Gastrocnemius medialis (tissue), 4 donors: ENCODE measurements around the gene UGT1A1.

Experiments
- CTCF ChIP-seq, 5 experiments: fragments of 450-650 bp in 3 of 5; fragments of 200-600 bp in 2 of 5; sonication (generic) in 2 of 5; IDR thresholded peaks in 4 of 5; conservative IDR thresholded peaks in 1 of 5; 1 replicate in 4 of 5; 2 replicates in 1 of 5; pipeline ENCODE4 v1.5.1; 2016 to 2019; ENCODE audit warnings: antibody characterized with exemption in 5 of 5, mild to moderate bottlenecking in 3 of 5, moderate library complexity in 3 of 5
- POLR2A ChIP-seq, 2 donors: fragments of 450-650 bp; IDR thresholded peaks; one replicate each; pipeline ENCODE4 v1.6.1; 2017; ENCODE audit warnings: antibody characterized with exemption in 2 of 2, mild to moderate bottlenecking in 2 of 2, moderate library complexity in 2 of 2

DNA sequence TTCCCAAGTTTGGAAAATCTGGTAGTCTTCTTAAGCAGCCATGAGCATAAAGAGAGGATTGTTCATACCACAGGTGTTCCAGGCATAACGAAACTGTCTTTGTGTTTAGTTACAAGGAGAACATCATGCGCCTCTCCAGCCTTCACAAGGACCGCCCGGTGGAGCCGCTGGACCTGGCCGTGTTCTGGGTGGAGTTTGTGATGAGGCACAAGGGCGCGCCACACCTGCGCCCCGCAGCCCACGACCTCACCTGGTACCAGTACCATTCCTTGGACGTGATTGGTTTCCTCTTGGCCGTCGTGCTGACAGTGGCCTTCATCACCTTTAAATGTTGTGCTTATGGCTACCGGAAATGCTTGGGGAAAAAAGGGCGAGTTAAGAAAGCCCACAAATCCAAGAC is 12.1 kb downstream of the UGT1A1 start:
- TF ChIP-seq CTCF (IDR thresholded peaks at IDR 0.05 in 4 of 5, conservative IDR thresholded peaks at IDR 0.05 in 1 of 5) (no peak), POLR2A (IDR thresholded peaks at IDR 0.05) (no peak)
